GM10266 (cell line): Measurements from ENCODE around the gene SLC9A3.

Experiments
- DNase-seq: peaks from one replicate; pipeline ENCODE4 v3.0.0; 2012; ENCODE audit errors: extremely low spot score
- CTCF ChIP-seq: IDR thresholded peaks from 2 replicates; pipeline ENCODE4 v1.5.1; 2012; ENCODE audit warnings: mild to moderate bottlenecking, low read depth; ENCODE audit not compliant: control insufficient read depth, insufficient read depth; ENCODE audit errors: missing control alignments

SLC9A3 gene

GRCh38 chr5:431001-431710 is 93.1 kb downstream of the SLC9A3 start:
- DNase-seq: peak; percentile 84
- peak; percentile 80 for TF ChIP-seq CTCF

- no peak for DNase-seq
- TF ChIP-seq CTCF: no peak
Measured at GRCh38 chr5:430214-430925, 93.9 kb downstream of the SLC9A3 start.

- peak; percentile 17 for DNase-seq
Measured at GRCh38 chr5:429453-430188, 94.6 kb downstream of the SLC9A3 start.

GRCh38 chr5:428754-429452 is 95.3 kb downstream of the SLC9A3 start:
- no peak for TF ChIP-seq CTCF
- DNase-seq: no peak

More at GRCh38 chr5:429453-430188, 94.6 kb downstream of the SLC9A3 start:
- no peak for TF ChIP-seq CTCF

- no peak for TF ChIP-seq CTCF
Measured at GRCh38 chr5:428219-428618, 96.0 kb downstream of the SLC9A3 start.

GRCh38 chr5:427415-428087 is 96.7 kb downstream of the SLC9A3 start:
- DNase-seq: peak; percentile 14
- no peak for TF ChIP-seq CTCF

More at GRCh38 chr5:428219-428618, 96.0 kb downstream of the SLC9A3 start:
- DNase-seq: peak; percentile 14
